HFFc6 (cell line): ENCODE measurements around the gene KCNIP1. TPM values are rescaled to one million over a fixed set of nuclear protein-coding genes. Genes with fewer than 3 reads are reported as not detected.
"Not testable (repeated sequence)": the region's sequence is repeated elsewhere in the genome, so short reads cannot be mapped to it uniquely, and the experiment has no call there.

Experiments used
- DNase-seq: peaks from one replicate; pipeline ENCODE4 v3.0.0-alpha.2; 2018
- H3K27ac Mint-ChIP-seq: 2 replicates; pipeline ENCODE4 v1.8.0; 2020; ENCODE audit warnings: mild to moderate bottlenecking, mixed read lengths
- H3K27me3 Mint-ChIP-seq: 2 replicates; pipeline ENCODE4 v1.8.0; 2021; ENCODE audit warnings: mild to moderate bottlenecking, moderate library complexity, mixed read lengths; ENCODE audit not compliant: insufficient read depth
- H3K36me3 Mint-ChIP-seq: 2 replicates; pipeline ENCODE4 v1.8.0; 2021; ENCODE audit warnings: low read depth, mixed read lengths
- H3K4me1 Mint-ChIP-seq: 2 replicates; pipeline ENCODE4 v1.8.0; 2020; ENCODE audit warnings: low read depth, mixed read lengths
- H3K4me3 Mint-ChIP-seq: 2 replicates; pipeline ENCODE4 v1.8.0; 2020; ENCODE audit warnings: mild to moderate bottlenecking, moderate library complexity, mixed read lengths
- H3K9me3 Mint-ChIP-seq: 2 replicates; pipeline ENCODE4 v1.8.0; 2020; ENCODE audit warnings: mild to moderate bottlenecking, mixed read lengths
- total RNA-seq, 6 experiments: library from RNA; stranded (reverse); fragmentation: NEBNext Ultra II Directional; extraction: Animal tissue kit (Norgen Biotek cat#: 25700); gene quantifications; 2 replicates in 1 of 6; 3 replicates in 5 of 6; pipeline ENCODE4 v1.2.3, GENCODE V29; 2021
- TF ChIP-seq, protein P1 (sequence below): fragments of 200-600 bp; sonication (generic); IDR thresholded peaks from 2 replicates; pipeline ENCODE4 v1.5.0; 2021; ENCODE audit warnings: antibody characterized with exemption, mild to moderate bottlenecking

Gene KCNIP1
- total RNA-seq, 6 experiments from 2014 or later, result not detected

DNA sequence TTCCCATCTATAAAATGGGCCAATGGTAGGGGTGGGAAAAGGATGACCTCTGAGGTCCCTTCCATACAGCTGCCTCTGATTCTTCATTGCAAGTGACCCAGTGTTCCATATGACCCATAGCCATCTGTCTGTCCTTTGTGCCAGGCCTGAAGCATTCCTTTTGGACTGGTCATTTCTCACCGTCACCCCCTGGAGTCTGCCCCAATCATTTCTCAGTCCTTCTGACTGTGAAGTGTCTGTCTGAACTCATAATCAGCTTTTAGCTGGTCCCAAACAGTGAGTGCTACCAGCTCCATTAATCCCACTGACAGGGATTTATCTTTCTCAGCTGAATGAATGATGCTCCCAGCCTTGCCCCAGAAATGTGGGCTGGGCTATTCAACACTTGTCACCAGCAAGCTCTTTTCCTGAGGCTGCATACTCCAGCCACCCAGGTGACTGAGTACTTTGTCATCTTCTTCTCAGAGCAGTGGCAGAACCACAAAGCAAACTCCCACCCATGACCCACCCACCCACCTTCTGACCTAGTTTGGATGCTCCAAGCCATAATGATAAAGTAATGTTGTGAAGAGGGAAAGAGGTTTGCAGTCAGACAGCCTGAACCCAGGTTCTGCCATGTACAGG lies 37.4 kb downstream of the KCNIP1 start:
- TF ChIP-seq, protein P1, sequence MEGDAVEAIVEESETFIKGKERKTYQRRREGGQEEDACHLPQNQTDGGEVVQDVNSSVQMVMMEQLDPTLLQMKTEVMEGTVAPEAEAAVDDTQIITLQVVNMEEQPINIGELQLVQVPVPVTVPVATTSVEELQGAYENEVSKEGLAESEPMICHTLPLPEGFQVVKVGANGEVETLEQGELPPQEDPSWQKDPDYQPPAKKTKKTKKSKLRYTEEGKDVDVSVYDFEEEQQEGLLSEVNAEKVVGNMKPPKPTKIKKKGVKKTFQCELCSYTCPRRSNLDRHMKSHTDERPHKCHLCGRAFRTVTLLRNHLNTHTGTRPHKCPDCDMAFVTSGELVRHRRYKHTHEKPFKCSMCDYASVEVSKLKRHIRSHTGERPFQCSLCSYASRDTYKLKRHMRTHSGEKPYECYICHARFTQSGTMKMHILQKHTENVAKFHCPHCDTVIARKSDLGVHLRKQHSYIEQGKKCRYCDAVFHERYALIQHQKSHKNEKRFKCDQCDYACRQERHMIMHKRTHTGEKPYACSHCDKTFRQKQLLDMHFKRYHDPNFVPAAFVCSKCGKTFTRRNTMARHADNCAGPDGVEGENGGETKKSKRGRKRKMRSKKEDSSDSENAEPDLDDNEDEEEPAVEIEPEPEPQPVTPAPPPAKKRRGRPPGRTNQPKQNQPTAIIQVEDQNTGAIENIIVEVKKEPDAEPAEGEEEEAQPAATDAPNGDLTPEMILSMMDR, result no peak

DNA sequence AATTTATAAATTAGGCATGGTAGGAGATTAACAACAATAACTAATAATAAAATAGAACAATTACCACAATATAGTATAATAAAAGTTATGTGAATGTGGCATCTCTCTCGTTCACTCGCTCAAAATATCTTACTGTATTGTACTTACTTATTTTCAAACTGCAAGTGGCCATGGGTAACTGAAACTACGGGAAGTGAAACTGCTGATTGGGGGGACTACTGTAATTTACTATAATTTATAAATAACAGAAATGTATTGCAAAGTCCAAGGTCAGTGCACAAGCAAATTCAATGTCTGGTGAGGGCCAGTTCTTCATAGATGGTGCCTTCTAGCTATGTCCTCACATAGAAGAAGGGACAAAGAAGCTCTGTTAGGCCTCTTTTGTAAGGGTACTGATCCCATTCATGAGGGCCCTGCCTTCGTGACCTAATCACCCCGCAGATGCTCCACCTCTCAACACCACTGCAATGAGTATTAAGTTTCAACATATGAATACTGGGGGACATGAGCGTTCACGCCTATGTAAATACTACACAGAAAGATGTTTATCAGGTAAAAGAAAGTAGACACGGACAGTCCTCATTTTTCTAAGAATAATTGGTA lies 39.0 kb downstream of the KCNIP1 start:
- peaks cover under 1% of the 10 kb centered on the region for H3K27me3 Mint-ChIP-seq
- TF ChIP-seq, protein P1, result no peak
- no peak for DNase-seq
- no peaks in the 10 kb centered on the region for H3K36me3 Mint-ChIP-seq
- H3K4me3 Mint-ChIP-seq, result no peak overlapping the region
- no peaks in the 10 kb centered on the region for H3K4me1 Mint-ChIP-seq
- no peak overlapping the region for H3K27ac Mint-ChIP-seq
- H3K9me3 Mint-ChIP-seq, result peaks cover 12% of the 10 kb centered on the region

More for the DNA sequence above, 37.4 kb downstream of the KCNIP1 start:
- no peak for DNase-seq
- Mint-ChIP-seq H3K4me1 (no peaks in the 10 kb centered on the region), H3K27me3 (peaks cover 5% of the 10 kb centered on the region), H3K36me3 (no peaks in the 10 kb centered on the region), H3K9me3 (peaks cover 12% of the 10 kb centered on the region), H3K4me3 (no peak overlapping the region), H3K27ac (no peak overlapping the region)

DNA sequence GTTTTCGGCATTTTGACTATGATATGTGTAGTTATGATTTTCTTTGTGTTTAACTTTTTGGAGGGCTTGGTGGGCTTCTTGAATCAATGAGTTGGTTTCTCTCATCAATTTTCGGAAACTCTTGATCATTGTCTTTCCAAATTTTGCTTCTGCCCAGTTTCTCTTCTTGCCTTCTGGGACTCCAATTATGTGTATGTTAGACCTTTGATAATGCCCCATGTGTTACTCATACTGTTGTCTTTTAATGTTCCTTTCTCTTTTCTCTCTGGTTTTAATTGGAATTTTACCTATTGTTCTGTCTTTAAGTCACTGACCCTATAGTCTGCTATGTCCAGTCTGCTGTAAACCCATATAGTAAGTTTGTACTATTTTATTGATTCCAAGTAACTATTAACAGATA lies 41.5 kb downstream of the KCNIP1 start:
- Mint-ChIP-seq H3K27me3 (no peaks in the 10 kb centered on the region; the same call in 1 of the 2 replicates), H3K4me1 (no peaks in the 10 kb centered on the region), H3K36me3 (no peaks in the 10 kb centered on the region), H3K27ac (no peak overlapping the region), H3K9me3 (peaks cover 12% of the 10 kb centered on the region), H3K4me3 (no peak overlapping the region)
- no peak for DNase-seq
- TF ChIP-seq, protein P1, result no peak

DNA sequence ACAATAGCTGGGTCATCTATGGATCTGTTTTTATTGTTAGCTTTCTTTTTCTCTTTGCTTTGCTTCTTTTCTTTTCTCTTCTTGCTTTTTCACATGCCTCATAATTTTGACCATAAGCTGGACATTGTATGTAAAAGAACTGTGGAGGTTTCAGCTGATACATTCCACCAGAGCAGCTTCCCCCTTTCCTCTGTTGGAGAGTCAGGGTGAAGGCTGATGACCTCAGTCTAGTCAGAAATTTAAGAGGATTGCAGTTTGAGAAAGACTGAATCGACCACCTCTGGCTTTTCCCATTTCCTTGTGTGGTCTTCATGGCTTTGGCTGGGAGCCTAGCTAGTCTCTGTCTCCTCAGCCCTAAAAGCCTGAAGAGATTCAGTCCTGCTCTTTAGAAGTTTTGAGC lies 42.0 kb downstream of the KCNIP1 start:
- H3K4me3 Mint-ChIP-seq, result no peak overlapping the region
- no peak for DNase-seq
- TF ChIP-seq, protein P1, result no peak
- H3K27me3 Mint-ChIP-seq, result no peaks in the 10 kb centered on the region
- no peak overlapping the region for H3K27ac Mint-ChIP-seq
- H3K36me3 Mint-ChIP-seq, result no peaks in the 10 kb centered on the region
- H3K9me3 Mint-ChIP-seq, result peaks cover 12% of the 10 kb centered on the region
- no peaks in the 10 kb centered on the region for H3K4me1 Mint-ChIP-seq

DNA sequence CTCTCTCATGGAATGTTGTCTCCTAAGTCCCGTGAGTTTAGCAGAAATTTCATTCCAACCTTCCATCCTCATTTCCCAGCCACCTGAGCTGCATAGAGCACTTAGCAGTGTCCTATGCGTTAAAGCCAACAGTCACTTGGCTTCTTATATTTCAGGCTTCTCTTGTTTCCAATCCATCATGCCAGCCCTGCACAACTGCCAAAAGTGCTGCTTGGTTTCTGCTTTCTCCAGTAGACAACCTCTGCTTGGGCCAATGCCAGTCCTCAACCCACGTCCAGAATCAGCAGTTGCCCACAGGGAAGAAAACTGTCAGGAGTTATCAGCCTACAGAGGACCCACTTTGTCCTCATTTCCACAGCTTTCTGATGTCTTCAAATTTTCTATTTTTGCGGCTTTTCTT lies 42.5 kb downstream of the KCNIP1 start:
- no peak for DNase-seq
- no peaks in the 10 kb centered on the region for H3K4me1 Mint-ChIP-seq
- no peaks in the 10 kb centered on the region for H3K27me3 Mint-ChIP-seq
- TF ChIP-seq, protein P1, result no peak
- peaks cover 12% of the 10 kb centered on the region for H3K9me3 Mint-ChIP-seq
- no peak overlapping the region for H3K27ac Mint-ChIP-seq
- no peak overlapping the region for H3K4me3 Mint-ChIP-seq
- no peaks in the 10 kb centered on the region for H3K36me3 Mint-ChIP-seq

DNA sequence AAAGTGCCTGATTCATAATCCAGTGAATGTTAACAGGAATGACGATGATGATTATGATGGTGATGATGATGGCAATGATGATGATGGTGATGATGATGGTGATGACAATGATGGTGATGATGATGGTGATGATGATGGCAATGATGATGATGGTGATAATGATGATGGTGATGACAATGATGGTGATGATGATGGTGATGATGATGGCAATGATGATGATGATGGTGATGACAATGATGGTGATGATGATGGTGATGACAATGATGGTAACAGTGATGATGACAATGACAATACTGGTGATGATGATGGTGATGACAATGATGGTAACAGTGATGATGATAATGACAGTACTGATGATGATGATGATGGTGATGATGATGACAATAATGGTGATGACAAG lies 46.6 kb downstream of the KCNIP1 start:
- not testable (repeated sequence) for H3K27me3 Mint-ChIP-seq, H3K36me3 Mint-ChIP-seq, H3K4me3 Mint-ChIP-seq, DNase-seq, H3K9me3 Mint-ChIP-seq, H3K4me1 Mint-ChIP-seq, H3K27ac Mint-ChIP-seq
